IMR-90 (cell line): ENCODE results near the gene NAA30. TPM values are rescaled to one million over a fixed set of nuclear protein-coding genes. Genes with fewer than 3 reads are reported as not detected.

Source experiments
- ATAC-seq: fragments of 200-7000 bp; cut with Tn5 transposase; 2 replicates; pipeline ENCODE4 v1.9.1; 2020; ENCODE audit warnings: low read depth, mild to moderate bottlenecking, moderate library complexity
- BruUV-seq: library from RNA; stranded (reverse); fragments of 400-500 nt; replicated peaks from 2 replicates; lab custom pipeline; 2021; lab: Mats Ljungman, UMichigan
- CTCF ChIA-PET: fragments of 300-600 bp; formaldehyde crosslinking; extraction: SDS; loops from one replicate; lab custom pipeline; 2021; ENCODE audit warnings: antibody characterized with exemption; lab: Yijun Ruan, JAX
- POLR2A ChIA-PET: fragments of 300-600 bp; sonication (Branson Sonifier 250); formaldehyde crosslinking; loops from one replicate; lab custom pipeline; 2022; ENCODE audit warnings: antibody characterized with exemption; ENCODE audit not compliant: unreplicated experiment; lab: Charles Lee
- DNase-seq: peaks from one replicate; pipeline ENCODE4 v3.0.0; 2013
- H2AFZ ChIP-seq: replicated peaks from 2 replicates; pipeline ENCODE3; 2013; ENCODE audit warnings: low read length, mild to moderate bottlenecking; ENCODE audit not compliant: poor library complexity
- H2AK5ac ChIP-seq: 2 replicates; pipeline ENCODE4 v1.6.1; 2013; ENCODE audit warnings: low read depth, low read length, inconsistent platforms
- H2AK9ac ChIP-seq: replicated peaks from 2 replicates; pipeline ENCODE3; 2013; ENCODE audit warnings: mild to moderate bottlenecking, low read depth, low read length, moderate library complexity; ENCODE audit not compliant: poor library complexity
- H2BK120ac ChIP-seq: 2 replicates; pipeline ENCODE4 v1.6.1; 2013; ENCODE audit warnings: low read depth, low read length, inconsistent platforms
- H2BK15ac ChIP-seq: 3 replicates; pipeline ENCODE4 v1.6.1; 2013; ENCODE audit warnings: low read depth, low read length, inconsistent platforms
- H2BK20ac ChIP-seq: 2 replicates; pipeline ENCODE4 v1.6.1; 2013; ENCODE audit warnings: low read depth, mild to moderate bottlenecking, inconsistent platforms, low read length, moderate library complexity
- H2BK5ac ChIP-seq: 2 replicates; pipeline ENCODE4 v1.6.1; 2013; ENCODE audit warnings: mild to moderate bottlenecking, low read depth, low read length, inconsistent platforms; ENCODE audit not compliant: poor library complexity, severe bottlenecking
- H3K14ac ChIP-seq: replicated peaks from 2 replicates; pipeline ENCODE4 v1.6.1; 2013; ENCODE audit warnings: low read depth, low read length, inconsistent platforms
- H3K18ac ChIP-seq: 2 replicates; pipeline ENCODE4 v1.6.1; 2013; ENCODE audit warnings: low read depth, low read length, control low read depth
- H3K23ac ChIP-seq: 2 replicates; pipeline ENCODE4 v1.6.1; 2013; ENCODE audit warnings: low read depth, low read length, inconsistent platforms
- H3K27ac ChIP-seq: 2 replicates; pipeline ENCODE4 v1.5.1; 2013; ENCODE audit warnings: mild to moderate bottlenecking, control low read depth, low read length; ENCODE audit not compliant: insufficient read depth
- H3K27me3 ChIP-seq: 2 replicates; pipeline ENCODE4 v1.6.1; 2013; ENCODE audit warnings: low read length; ENCODE audit not compliant: control insufficient read depth, insufficient read depth
- H3K36me3 ChIP-seq: 2 replicates; pipeline ENCODE4 v1.6.1; 2013; ENCODE audit warnings: low read length, mixed read lengths; ENCODE audit not compliant: control insufficient read depth, insufficient read depth
- H3K4ac ChIP-seq: 2 replicates; pipeline ENCODE4 v1.6.1; 2013; ENCODE audit warnings: low read depth, low read length, inconsistent platforms
- H3K4me1 ChIP-seq: 2 replicates; pipeline ENCODE4 v1.6.1; 2013; ENCODE audit warnings: low read length, mixed read lengths; ENCODE audit not compliant: control insufficient read depth, insufficient read depth
- H3K4me2 ChIP-seq: 2 replicates; pipeline ENCODE4 v1.6.1; 2013; ENCODE audit warnings: low read depth, mild to moderate bottlenecking, control low read depth, low read length, moderate library complexity
- H3K4me3 ChIP-seq: 2 replicates; pipeline ENCODE4 v1.5.1; 2013; ENCODE audit warnings: low read depth, mild to moderate bottlenecking, control low read depth, low read length, moderate library complexity; ENCODE audit not compliant: insufficient read depth
- H3K56ac ChIP-seq: 2 replicates; pipeline ENCODE4 v1.6.1; 2013; ENCODE audit warnings: low read length, inconsistent platforms; ENCODE audit not compliant: insufficient read depth; ENCODE audit errors: extremely low read depth
- H3K79me1 ChIP-seq, 2 experiments: 2 replicates each; pipeline ENCODE4 v1.6.1; 2013; ENCODE audit warnings: low read length in 2 of 2, inconsistent platforms in 1 of 2, low read depth in 1 of 2
- H3K9ac ChIP-seq: 2 replicates; pipeline ENCODE4 v1.6.1; 2013; ENCODE audit warnings: low read depth, low read length, control low read depth
- H3K9me1 ChIP-seq: 2 replicates; pipeline ENCODE4 v1.6.1; 2013; ENCODE audit warnings: low read length, inconsistent platforms; ENCODE audit not compliant: insufficient read depth
- H3K9me3 ChIP-seq: 2 replicates; pipeline ENCODE4 v1.6.1; 2013; ENCODE audit warnings: low read length; ENCODE audit not compliant: control insufficient read depth, insufficient read depth
- H4K20me1 ChIP-seq: 2 replicates; pipeline ENCODE4 v1.6.1; 2013; ENCODE audit warnings: low read length, inconsistent platforms; ENCODE audit not compliant: insufficient read depth
- H4K5ac ChIP-seq: 2 replicates; pipeline ENCODE4 v1.6.1; 2013; ENCODE audit warnings: mild to moderate bottlenecking, low read depth, low read length, control low read depth
- H4K8ac ChIP-seq, 2 experiments: 2 replicates each; pipeline ENCODE4 v1.6.1; 2013; ENCODE audit warnings: low read depth in 2 of 2, low read length in 2 of 2, control low read depth in 1 of 2, inconsistent platforms in 1 of 2
- H4K91ac ChIP-seq: 2 replicates; pipeline ENCODE4 v1.6.1; 2013; ENCODE audit warnings: low read depth, low read length, inconsistent platforms; ENCODE audit not compliant: insufficient read depth
- BHLHE40 ChIP-seq: fragments of 150-350 bp; IDR thresholded peaks from 2 replicates; pipeline ENCODE4 v1.6.1; 2016; ENCODE audit warnings: mild to moderate bottlenecking, low read depth, low read length
- CHD1 ChIP-seq: IDR thresholded peaks from 2 replicates; pipeline ENCODE4 v1.6.1; 2012; ENCODE audit warnings: low read depth, low read length, improper control_type of control experiment
- FOS ChIP-seq: fragments of 150-350 bp; IDR thresholded peaks from 2 replicates; pipeline ENCODE4 v1.6.1; 2016; ENCODE audit warnings: low read depth, low read length
- MAFK ChIP-seq: IDR thresholded peaks from 2 replicates; pipeline ENCODE4 v1.6.1; 2012; ENCODE audit warnings: low read depth, low read length, improper control_type of control experiment
- MAZ ChIP-seq: IDR thresholded peaks from 2 replicates; pipeline ENCODE4 v1.6.1; 2012; ENCODE audit warnings: low read depth, mild to moderate bottlenecking, low read length, improper control_type of control experiment, moderate library complexity, borderline replicate concordance
- MXI1 ChIP-seq: IDR thresholded peaks from 2 replicates; pipeline ENCODE4 v1.6.1; 2012; ENCODE audit warnings: low read depth, mild to moderate bottlenecking, low read length, moderate library complexity, borderline replicate concordance
- NFE2L2 ChIP-seq: fragments of 150-350 bp; IDR thresholded peaks from 2 replicates; pipeline ENCODE4 v1.6.1; 2016; ENCODE audit warnings: low read depth, mild to moderate bottlenecking, low read length
- RAD21 ChIP-seq: IDR thresholded peaks from 2 replicates; pipeline ENCODE4 v1.6.1; 2012; ENCODE audit warnings: low read length, improper control_type of control experiment
- RCOR1 ChIP-seq: IDR thresholded peaks from 2 replicates; pipeline ENCODE4 v1.6.1; 2012; ENCODE audit warnings: mild to moderate bottlenecking, low read length, improper control_type of control experiment; ENCODE audit not compliant: insufficient replicate concordance
- RFX5 ChIP-seq: IDR thresholded peaks from 2 replicates; pipeline ENCODE4 v1.8.0; 2012; ENCODE audit warnings: low read depth, mild to moderate bottlenecking, low read length, moderate library complexity
- SMC3 ChIP-seq: fragments of 150-350 bp; IDR thresholded peaks from 2 replicates; pipeline ENCODE4 v1.6.1; 2016; ENCODE audit warnings: low read depth, mild to moderate bottlenecking, antibody characterized with exemption, low read length, moderate library complexity
- WGBS, 2 experiments: methylation state at CpG; one replicate each; pipeline versions ENCODE4 v1.1.5 to v1.1.7; 2013; ENCODE audit warnings: missing lambda C conversion rate in 2 of 2; ENCODE audit not compliant: insufficient read length in 1 of 2; ENCODE audit errors: extremely low coverage in 2 of 2; 5-methylcytosine and 5-hydroxymethylcytosine counted together
- dilution Hi-C: fragments of 300-500 bp; cut with HindIII; formaldehyde crosslinking; loops from one replicate; pipeline ENCODE4 v1.14.3; 2018; ENCODE audit warnings: low sequenced_read_pairs; ENCODE audit not compliant: unreplicated experiment
- in situ Hi-C: fragments of 300-500 bp; cut with MboI; formaldehyde crosslinking; loops from 3 replicates; pipeline ENCODE4 v1.14.3; 2019; ENCODE audit warnings: low sequenced_read_pairs, inconsistent platforms, mixed read lengths
- intact Hi-C: fragments of 100-400 bp; cut with micrococcal nuclease; formaldehyde crosslinking; loops from 2 replicates; pipeline ENCODE4 v1.10.0; 2022
- polyA plus RNA-seq, 3 experiments: library from polyadenylated mRNA; depleted of rRNA; stranded (reverse); fragments of >200 nt; gene quantifications; 2 replicates each; pipeline ENCODE4 v1.2.3, GENCODE V29; 2012; ENCODE audit warnings: low replicate concordance in 1 of 3
- total RNA-seq: library from RNA; depleted of rRNA; stranded (reverse); fragments of >200 nt; gene quantifications from 2 replicates; pipeline ENCODE4 v1.2.3, GENCODE V29; 2012
- TF ChIP-seq, protein P1 (sequence below): fragments of 150-350 bp; IDR thresholded peaks from 2 replicates; pipeline ENCODE4 v1.6.1; 2017; ENCODE audit warnings: mild to moderate bottlenecking, antibody characterized with exemption, low read length, low read depth
- TF ChIP-seq, protein P2 (sequence below): fragments of 150-350 bp; IDR thresholded peaks from 2 replicates; pipeline ENCODE4 v1.6.1; 2016; ENCODE audit warnings: low read depth, mild to moderate bottlenecking, low read length, moderate library complexity, borderline replicate concordance

The NAA30 gene
- total and polyA plus RNA-seq, 2 of the 4 experiments (the other 2 are of a cell fraction) = 5.8 to 24.4 TPM

DNA sequence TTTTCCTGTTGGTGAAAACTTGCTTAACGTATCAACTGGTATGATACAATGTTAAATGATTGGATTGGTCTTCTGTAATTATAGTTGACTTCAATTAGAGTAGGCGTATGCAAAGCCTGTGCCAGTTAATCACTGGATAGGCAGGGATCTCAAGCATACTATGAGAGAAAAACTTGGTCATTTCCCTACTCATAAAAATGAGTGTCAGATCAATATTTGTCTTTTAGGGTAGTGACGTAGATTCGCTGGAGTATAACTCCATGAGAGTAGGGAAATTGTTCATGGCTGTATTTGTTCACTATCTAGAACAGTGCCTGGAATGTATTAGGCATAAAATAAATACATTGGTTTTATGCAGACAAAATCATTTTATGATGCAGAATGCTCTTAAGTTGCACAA is 28.6 kb downstream of the NAA30 start:
- H3K79me1 ChIP-seq = no peaks in the 10 kb centered on the region
- no peak overlapping the region for H4K5ac ChIP-seq
- no peak overlapping the region for H4K8ac ChIP-seq
- WGBS, 2 experiments = no CpG with 5 or more reads among the region's 4 CpGs
- H2BK20ac ChIP-seq = no peak overlapping the region
- no peak overlapping the region for H2BK5ac ChIP-seq
- H3K36me3 ChIP-seq = no peaks in the 10 kb centered on the region
- no peak overlapping the region for H3K4ac ChIP-seq
- H2BK15ac ChIP-seq = no peak overlapping the region
- DNase-seq (no peak), ATAC-seq (no peak)
- no peaks in the 10 kb centered on the region for H3K4me1 ChIP-seq
- no peak overlapping the region for H3K18ac ChIP-seq
- H3K14ac ChIP-seq = no peak overlapping the region
- intact Hi-C loops (no loop called here), dilution Hi-C loops (no loop called here), in situ Hi-C loops (no loop called here)
- H2AFZ ChIP-seq = no peak overlapping the region
- no peak overlapping the region for H3K9ac ChIP-seq
- no peaks in the 10 kb centered on the region for H3K9me3 ChIP-seq
- H3K4me3 ChIP-seq = no peak overlapping the region
- no peaks in the 10 kb centered on the region for H4K20me1 ChIP-seq
- H4K91ac ChIP-seq = no peak overlapping the region
- H2AK5ac ChIP-seq = no peak overlapping the region
- no peak overlapping the region for H3K4me2 ChIP-seq
- TF ChIP-seq, protein P1, sequence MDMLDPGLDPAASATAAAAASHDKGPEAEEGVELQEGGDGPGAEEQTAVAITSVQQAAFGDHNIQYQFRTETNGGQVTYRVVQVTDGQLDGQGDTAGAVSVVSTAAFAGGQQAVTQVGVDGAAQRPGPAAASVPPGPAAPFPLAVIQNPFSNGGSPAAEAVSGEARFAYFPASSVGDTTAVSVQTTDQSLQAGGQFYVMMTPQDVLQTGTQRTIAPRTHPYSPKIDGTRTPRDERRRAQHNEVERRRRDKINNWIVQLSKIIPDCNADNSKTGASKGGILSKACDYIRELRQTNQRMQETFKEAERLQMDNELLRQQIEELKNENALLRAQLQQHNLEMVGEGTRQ = no peak
- TF ChIP-seq RAD21 (no peak), SMC3 (no peak), MAZ (no peak), MAFK (no peak), RCOR1 (no peak), MXI1 (no peak), RFX5 (no peak), BHLHE40 (no peak), NFE2L2 (no peak), FOS (no peak), CHD1 (no peak)
- TF ChIP-seq, protein P2, sequence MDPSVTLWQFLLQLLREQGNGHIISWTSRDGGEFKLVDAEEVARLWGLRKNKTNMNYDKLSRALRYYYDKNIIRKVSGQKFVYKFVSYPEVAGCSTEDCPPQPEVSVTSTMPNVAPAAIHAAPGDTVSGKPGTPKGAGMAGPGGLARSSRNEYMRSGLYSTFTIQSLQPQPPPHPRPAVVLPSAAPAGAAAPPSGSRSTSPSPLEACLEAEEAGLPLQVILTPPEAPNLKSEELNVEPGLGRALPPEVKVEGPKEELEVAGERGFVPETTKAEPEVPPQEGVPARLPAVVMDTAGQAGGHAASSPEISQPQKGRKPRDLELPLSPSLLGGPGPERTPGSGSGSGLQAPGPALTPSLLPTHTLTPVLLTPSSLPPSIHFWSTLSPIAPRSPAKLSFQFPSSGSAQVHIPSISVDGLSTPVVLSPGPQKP = no peak
- no peaks in the 10 kb centered on the region for H3K27me3 ChIP-seq
- no peak overlapping the region for H2AK9ac ChIP-seq
- no peak overlapping the region for H3K27ac ChIP-seq
- no peaks in the 10 kb centered on the region for H3K9me1 ChIP-seq
- ChIA-PET POLR2A (no interaction called here), CTCF (no interaction called here)
- H2BK120ac ChIP-seq = no peak overlapping the region
- no peak overlapping the region for H3K23ac ChIP-seq
- no TSS peak for BruUV-seq
- no peak overlapping the region for H3K56ac ChIP-seq
